Measurements from ENCODE around the gene CPT2.
A peak's percentile ranks its signal among the peaks of the same experiment; 100 is the strongest.

CPT2 gene

GRCh38 chr1:53219711-53220110 lies 23.1 kb downstream of the CPT2 start:
- Histone ChIP-seq H3K4me3 (peak overlapping the region; percentile 82 to 88), H3K4me1 (peaks cover 0 to 19% (median 11%) of the 10 kb centered on the region in 4 donors), H3K36me3 (peaks cover 7 to 39% (median 26%) of the 10 kb centered on the region in 3 donors), H3K27ac (peak overlapping the region; percentile 94 to 97), H3K27me3 (no peaks in the 10 kb centered on the region), H3K9me3 (no peaks in the 10 kb centered on the region)
- TF ChIP-seq CTCF (IDR thresholded peaks at IDR 0.05) = no peak
- intact Hi-C loops (cut with DNase I; ENCODE audit: low total_unique reads) = no loop called here
- no peak for DNase-seq

GRCh38 chr1:53220171-53220961 lies 23.7 kb downstream of the CPT2 start, which contains the start of gene CZIB:
Gene CZIB (minus strand): TSS chr1:53220634. CDS start chr1:53220575, 59 bp downstream.
- H3K27ac ChIP-seq = peak within 1 kb of the TSS; percentile 94 to 97
- no peaks in the 10 kb centered on the region for H3K27me3 ChIP-seq
- H3K9me3 ChIP-seq = no peaks in the 10 kb centered on the region
- H3K4me1 ChIP-seq = peaks cover 0 to 19% (median 11%) of the 10 kb centered on the region in 4 donors
- peaks cover under 1 to 32% (median 20%) of the 10 kb centered on the region in 3 donors for H3K36me3 ChIP-seq
- no peak for TF ChIP-seq CTCF (IDR thresholded peaks at IDR 0.05)
- intact Hi-C loops (cut with DNase I; ENCODE audit: low total_unique reads) = no loop called here
- peak within 1 kb of the TSS; percentile 82 to 88 for H3K4me3 ChIP-seq
- DNase-seq = peak; percentile 91 to 96

GRCh38 chr1:53220962-53221286 lies 24.3 kb downstream of the CPT2 start:
- intact Hi-C loops (cut with DNase I; ENCODE audit: low total_unique reads) = no loop called here
- Histone ChIP-seq H3K27me3 (no peaks in the 10 kb centered on the region), H3K27ac (peak overlapping the region; percentile 94 to 97), H3K36me3 (peaks cover 0 to 30% (median 15%) of the 10 kb centered on the region in 3 donors), H3K4me1 (peaks cover 0 to 19% (median 11%) of the 10 kb centered on the region in 4 donors), H3K4me3 (peak overlapping the region; percentile 82 to 88), H3K9me3 (no peaks in the 10 kb centered on the region)
- no peak for TF ChIP-seq CTCF (IDR thresholded peaks at IDR 0.05)
- no peak for DNase-seq

GRCh38 chr1:53237638-53238037 lies 41.0 kb downstream of the CPT2 start:
- intact Hi-C loops (cut with DNase I; ENCODE audit: low total_unique reads) = no loop called here
- H3K27me3 ChIP-seq = no peaks in the 10 kb centered on the region
- no peak for DNase-seq
- TF ChIP-seq CTCF (IDR thresholded peaks at IDR 0.05) = no peak
- peak overlapping the region; percentile 89 to 98 for H3K4me3 ChIP-seq
- H3K9me3 ChIP-seq = no peaks in the 10 kb centered on the region
- H3K4me1 ChIP-seq = peaks cover 0 to 28% (median 21%) of the 10 kb centered on the region in 4 donors
- H3K27ac ChIP-seq = peak overlapping the region; percentile 77 to 78
- H3K36me3 ChIP-seq = peaks cover 31 to 39% (median 31%) of the 10 kb centered on the region in 3 donors

GRCh38 chr1:53238197-53239155 lies 41.9 kb downstream of the CPT2 start, which contains the start of gene MAGOH:
Gene MAGOH (minus strand): TSS chr1:53238518. CDS start chr1:53238448, 70 bp downstream.
- Histone ChIP-seq H3K4me3 (peak within 1 kb of the TSS; percentile 89 to 98), H3K4me1 (peaks cover 0 to 28% (median 21%) of the 10 kb centered on the region in 4 donors), H3K9me3 (no peaks in the 10 kb centered on the region), H3K36me3 (peaks cover 22 to 30% (median 22%) of the 10 kb centered on the region in 3 donors), H3K27ac (peak within 1 kb of the TSS; percentile 77 to 78), H3K27me3 (no peaks in the 10 kb centered on the region)
- no peak for TF ChIP-seq CTCF (IDR thresholded peaks at IDR 0.05)
- intact Hi-C loops (cut with DNase I; ENCODE audit: low total_unique reads) = no loop called here
- DNase-seq = peak; percentile 88 to 94
